Activated CD8-positive, alpha-beta memory T cell treated with anti-CD3 and anti-CD28 coated beads, Interleukin-2, amount 50 U/mL, for 1 hour (primary cell): ENCODE data around the gene TAS2R31.
"Not testable (repeated sequence)": the region's sequence is repeated elsewhere in the genome, so short reads cannot be mapped to it uniquely, and the experiment has no call there.

Experiments
- DNase-seq: peaks from one replicate; pipeline ENCODE4 v3.0.0-alpha.2; 2020; ENCODE audit errors: extremely low read depth

TAS2R31 gene

DNA sequence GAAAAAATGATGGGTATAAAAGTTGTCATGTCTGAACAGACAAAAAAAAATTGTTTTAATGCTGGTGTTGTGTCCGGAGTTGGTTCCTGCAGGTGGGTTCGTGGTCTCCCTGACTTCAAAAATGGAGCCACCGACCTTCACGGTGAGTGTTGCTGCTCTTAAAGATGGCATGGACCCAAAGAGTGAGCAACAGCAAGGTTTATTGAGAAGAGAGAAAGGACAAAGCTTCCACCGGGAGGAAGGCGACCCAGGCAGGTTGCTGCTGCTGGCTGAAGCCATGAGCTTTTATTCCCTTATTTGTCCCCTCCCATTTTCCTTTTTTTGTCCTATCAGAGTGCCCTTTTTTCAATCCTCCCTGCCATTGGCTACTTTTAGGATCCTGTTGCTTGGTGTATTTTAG, at the start of gene TAS2R31:
TSS of gene TAS2R31 (minus strand) at position 101 of the 400 bp plus-strand sequence. CDS start at position 29, 72 bp downstream.
- no peak for DNase-seq

DNA sequence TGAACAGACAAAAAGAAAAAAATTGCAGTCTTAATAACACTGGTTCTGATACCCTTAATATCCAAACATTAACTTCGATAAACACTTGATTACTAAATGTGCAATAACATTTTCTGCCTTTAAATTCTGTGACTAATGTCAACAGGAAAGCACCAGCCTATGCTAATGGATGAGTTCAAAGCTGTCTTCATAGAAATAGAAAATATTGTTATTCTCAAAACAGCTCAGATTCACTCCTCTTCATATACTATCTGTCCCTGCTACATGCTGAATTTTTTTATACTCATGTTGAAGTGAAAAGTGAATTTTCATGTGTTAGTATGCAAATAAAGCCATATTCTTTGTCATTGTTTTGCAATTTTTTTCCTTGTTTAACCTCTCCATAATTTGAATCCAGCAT, 47.0 kb upstream of the TAS2R31 start:
- DNase-seq, result no peak

- DNase-seq, result no peak
Measured at GRCh38 chr12:11075642-11076041, 44.4 kb upstream of the TAS2R31 start.

DNA sequence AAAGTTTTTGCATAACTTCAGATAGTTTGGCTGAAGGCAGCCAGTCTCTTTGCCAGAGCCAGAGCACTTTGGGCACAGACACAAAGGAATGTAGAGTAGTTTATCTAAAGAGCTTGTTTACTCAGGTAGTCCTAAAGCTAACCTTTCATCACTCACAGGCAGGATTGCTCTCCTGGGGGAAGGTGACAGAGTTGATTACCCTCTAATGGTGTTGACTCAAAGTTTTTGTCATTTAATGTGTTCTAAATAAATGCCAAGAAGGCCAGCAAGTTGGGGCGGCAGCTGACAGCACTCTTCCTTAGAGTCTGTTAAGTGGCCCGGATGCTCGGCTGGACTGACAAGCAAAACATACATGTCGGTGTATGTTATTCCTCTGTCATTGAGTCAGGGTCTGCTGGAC, 40.2 kb upstream of the TAS2R31 start:
- no peak for DNase-seq

DNA sequence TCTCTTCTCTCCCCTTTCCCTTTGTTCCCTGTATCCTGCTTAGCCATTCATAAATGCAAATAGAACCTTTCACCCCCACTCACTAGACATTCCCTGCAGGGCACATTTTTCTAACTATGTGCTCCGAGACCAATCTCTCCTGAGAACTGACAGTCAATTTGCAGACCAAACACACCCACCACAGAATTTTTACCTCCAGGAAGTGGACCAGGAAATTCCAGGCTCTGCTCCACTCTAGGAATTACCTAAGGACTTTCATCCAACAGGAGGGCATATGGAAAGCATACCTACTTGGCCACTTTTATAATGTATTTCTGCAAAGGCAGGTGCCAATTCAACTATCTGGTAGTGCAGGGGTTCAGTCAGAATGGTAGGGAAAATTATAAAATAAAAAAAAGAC, 39.8 kb upstream of the TAS2R31 start:
- DNase-seq, result no peak

DNA sequence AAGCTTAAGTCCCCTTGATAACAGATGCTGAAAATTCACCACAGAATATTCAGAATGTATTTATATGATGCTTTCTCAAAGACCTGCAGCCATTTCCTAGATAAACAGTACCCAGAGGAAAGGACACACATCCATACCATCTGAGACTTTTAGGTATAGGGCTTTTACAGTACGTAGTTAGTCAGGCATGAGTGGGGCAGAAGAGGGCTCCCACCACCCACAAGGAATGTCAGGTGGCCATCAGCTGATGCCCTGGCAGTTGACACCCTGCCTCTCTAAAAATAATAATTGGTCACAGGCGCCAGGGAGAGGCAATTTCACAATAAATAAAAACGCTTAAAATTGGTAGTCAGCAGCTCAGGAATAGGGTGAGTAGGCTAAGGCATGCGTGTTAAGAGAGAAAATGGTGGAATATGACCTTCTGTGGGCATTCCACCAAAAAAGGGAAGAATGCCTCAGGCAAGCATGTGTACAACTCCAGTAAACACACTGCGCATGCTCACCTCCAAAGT, 38.7 kb upstream of the TAS2R31 start:
- DNase-seq, result no peak

DNA sequence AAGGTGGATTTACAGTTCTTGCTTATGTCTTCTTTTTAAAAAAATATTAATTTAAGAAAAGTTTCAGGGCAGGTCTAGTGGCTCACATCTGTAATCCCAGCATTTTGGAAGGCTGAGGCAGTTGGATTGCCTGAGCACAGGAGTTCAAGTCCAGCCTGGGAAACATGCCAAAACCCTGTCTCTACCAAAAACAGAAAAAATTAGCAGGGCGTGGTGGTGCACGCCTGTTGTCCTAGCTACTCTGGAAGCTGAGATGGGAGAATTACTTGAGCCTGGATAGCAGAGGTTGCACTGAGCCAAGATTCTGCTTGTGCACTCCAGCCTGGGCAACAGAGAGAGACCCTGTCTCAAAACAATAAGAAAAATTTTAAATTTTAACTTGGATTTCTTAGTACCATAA, 36.3 kb upstream of the TAS2R31 start:
- DNase-seq, result no peak

DNA sequence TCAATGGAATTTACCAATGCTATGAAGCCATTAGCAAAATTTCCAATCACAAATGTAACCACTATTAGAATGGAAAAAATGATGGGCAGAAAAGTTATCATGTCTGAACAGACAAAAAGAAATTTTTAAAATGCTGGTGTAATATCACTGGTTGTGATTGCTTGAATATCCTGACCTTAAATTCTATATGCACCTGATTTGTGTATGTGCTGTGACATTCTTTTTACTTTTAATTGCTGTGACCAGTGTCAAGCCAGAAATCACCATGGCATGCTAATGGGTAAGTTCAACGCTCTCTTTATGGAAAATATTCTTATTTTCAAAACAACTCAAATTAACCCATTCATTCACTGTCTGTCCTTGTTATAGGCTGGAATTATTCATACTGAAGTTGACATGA, 31.0 kb upstream of the TAS2R31 start, which contains the start of gene TAS2R46:
TSS of gene TAS2R46 (minus strand) at position 101 of the 400 bp plus-strand sequence. CDS start at position 101, 0 bp downstream.
- DNase-seq, result not testable (repeated sequence)

DNA sequence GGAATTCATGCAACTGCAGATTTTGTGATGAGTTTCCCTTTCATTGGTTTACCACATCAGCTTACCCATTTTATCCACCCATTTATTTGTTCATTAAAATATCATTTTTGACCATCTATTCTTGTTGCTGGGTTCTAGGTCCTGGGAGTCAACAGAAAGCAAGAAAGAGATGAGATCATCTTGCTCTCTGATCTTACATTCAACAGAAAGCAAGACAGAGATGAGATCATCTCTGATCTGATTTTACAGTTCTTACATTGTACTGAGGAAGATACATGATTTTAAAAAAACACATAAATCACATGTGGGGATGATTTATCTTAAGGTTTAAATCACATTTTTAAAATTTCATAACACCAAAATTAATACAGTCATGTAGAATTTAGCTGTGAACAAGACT, 28.6 kb upstream of the TAS2R31 start:
- DNase-seq, result no peak

- no peak for DNase-seq
Measured at GRCh38 chr12:11059041-11059440, 27.8 kb upstream of the TAS2R31 start.

GRCh38 chr12:11055306-11055705, 24.1 kb upstream of the TAS2R31 start:
- no peak for DNase-seq

DNA sequence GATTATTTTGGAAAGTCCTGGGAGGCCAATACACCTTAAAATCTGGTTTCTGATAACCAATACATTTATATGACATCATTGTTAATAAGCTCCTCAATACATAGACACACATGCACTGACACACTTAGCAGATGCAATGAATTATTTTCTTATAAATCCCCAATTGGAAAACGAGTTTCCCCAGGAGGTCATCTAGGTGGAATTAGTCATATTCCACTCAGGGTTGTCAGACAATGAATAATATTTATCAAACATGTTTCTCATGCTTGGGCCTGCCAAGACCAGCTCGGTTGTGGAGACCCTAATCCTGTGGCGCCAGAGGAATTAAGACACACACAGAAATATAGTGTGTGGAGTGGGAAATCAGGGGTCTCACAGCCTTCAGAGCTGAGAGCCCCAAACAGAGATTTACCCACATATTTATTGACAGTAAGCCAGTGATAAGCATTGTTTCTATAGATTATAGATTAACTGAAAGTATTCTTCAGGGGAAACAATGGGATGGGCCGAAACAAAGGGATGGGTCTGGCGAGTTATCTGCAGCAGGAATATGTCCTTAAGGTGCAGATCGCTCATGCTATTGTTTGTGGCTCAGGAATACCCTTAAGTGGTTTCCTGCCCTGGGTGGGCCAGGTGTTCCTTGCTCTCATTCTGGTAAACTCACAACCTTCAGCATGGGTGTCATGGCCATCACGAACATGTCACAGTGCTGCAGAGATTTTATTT, 18.8 kb upstream of the TAS2R31 start:
- DNase-seq, result not testable (repeated sequence)

GRCh38 chr12:11041366-11041765, 10.2 kb upstream of the TAS2R31 start:
- DNase-seq, result not testable (repeated sequence)

DNA sequence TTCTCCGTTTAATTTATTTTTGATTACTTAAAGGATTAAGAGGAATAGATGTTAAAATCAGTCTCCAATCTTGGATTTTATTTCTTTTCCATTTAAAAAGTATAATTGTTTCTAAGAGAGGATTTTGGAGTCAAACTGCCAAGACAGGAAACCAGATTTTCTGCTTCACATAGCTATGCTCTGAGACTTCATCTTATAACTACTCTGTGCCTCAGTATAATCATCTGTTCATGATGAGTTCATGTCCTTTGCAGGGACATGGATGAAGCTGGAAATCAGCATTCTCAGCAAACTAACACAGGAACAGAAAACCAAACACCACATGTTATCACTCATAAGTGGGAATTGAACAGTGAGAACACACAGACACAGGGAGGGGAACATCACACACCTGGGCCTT, 9.0 kb upstream of the TAS2R31 start:
- no peak for DNase-seq

DNA sequence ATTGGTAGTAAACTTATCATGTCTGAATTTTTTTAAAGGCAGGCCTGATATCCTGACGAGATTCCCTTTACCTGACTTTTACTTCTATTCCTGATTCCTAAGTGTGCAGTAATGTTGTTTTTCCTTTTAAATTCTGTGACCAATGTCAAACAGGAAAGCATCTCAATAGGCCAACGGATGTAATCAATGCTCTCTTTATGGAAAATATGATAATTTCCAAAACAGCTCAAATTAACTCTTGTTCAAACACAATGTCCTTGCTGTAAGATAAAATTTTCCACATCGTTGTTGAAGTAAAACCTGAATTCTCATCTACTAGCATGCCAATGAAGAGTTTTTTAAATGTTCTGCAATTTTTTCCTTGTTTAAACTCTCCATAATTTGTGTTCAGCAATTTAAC, 8.0 kb upstream of the TAS2R31 start:
- no peak for DNase-seq

GRCh38 chr12:11033959-11034358, 2.8 kb upstream of the TAS2R31 start:
- not testable (repeated sequence) for DNase-seq

DNA sequence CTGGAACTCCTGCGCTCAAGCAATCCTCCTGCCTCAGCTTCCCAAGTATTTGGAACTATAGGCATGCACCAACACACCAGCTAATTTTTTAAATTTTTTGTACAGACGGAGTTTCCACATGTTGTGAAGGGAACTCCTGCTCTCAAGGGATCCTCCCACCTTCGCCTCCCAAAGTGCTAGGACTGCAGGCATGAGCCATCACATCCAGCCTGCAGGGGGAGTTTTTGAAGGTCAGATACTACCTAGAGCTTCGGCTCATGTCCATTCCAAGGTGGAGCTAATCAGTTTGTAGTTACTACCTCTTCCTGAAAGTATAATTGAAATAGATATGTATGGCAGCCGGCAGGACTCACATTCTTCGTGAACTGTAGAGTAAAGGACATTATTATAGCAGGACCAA, 5.1 kb downstream of the TAS2R31 start:
- DNase-seq, result no peak

DNA sequence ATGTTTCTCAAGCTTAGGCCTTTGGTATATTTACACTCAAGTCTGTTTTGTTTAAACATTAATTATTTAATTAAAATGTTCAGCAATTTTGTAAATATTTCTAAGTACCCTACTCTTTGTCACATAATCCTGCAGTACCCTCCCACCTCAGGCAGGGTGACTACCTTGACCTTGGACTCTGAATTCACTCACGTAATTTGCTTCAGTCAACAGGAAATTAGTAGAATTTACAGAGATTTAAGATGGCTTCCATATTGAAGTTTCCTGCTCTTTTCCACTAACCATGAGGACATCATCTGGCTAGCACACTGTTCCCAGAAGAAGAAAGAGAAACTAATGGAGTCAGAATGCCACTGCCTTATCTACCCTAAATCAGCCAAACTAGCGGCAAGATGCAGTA, 7.8 kb downstream of the TAS2R31 start:
- no peak for DNase-seq

DNA sequence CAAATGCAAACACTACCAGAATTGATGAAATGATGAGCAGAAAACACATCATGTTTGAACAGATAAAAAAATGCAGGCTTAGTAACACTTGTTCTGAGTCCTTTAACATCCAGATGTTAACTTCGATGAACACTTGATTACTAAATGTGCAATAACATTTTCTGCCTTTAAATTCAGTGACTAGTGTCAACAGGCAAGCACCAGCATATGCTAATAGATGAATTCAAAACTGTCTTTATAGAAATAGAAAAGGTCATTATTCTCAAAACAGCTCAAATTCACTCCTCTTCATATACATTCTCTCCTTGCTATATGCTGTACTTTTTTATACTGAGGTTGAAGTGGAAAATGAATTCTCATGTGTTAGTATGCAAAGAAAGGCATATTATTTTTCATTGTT, 8.7 kb downstream of the TAS2R31 start, which contains the start of gene TAS2R19:
TSS of gene TAS2R19 (minus strand) at position 101 of the 400 bp plus-strand sequence. CDS start at position 52, 49 bp downstream.
- DNase-seq, result no peak

GRCh38 chr12:11016937-11017336, 14.3 kb downstream of the TAS2R31 start:
- no peak for DNase-seq

- no peak for DNase-seq
Measured at GRCh38 chr12:11015775-11016430, 15.3 kb downstream of the TAS2R31 start.

- no peak for DNase-seq
Measured at GRCh38 chr12:11014234-11014633, 17.0 kb downstream of the TAS2R31 start.

DNA sequence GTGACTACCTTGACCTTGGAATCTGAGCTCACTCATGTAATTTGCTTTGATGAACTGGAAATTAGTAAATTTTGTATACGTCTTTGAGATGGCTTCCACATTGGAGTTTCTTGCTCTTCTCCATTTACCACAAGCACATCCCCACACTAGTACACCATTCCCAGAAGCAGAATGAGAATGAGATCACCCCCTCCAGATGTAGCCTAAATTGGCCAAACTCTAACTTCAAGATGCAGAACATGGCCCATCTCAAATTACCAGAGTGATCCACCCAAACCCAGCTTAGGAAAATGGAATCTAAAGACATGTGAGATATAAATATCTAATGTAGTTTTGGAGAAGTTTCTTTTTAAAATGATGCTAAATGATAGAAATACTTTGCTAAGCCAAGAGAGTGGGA, 23.6 kb downstream of the TAS2R31 start:
- DNase-seq, result no peak
